ENCODE data around the gene MRPL9.

- TF ChIP-seq POLR2A (IDR thresholded peaks at IDR 0.05) (no peak), CTCF (IDR thresholded peaks at IDR 0.05 in 4 of 5, conservative IDR thresholded peaks at IDR 0.05 in 1 of 5) (no peak)
Measured at GRCh38 chr1:151773702-151774101, 10.4 kb upstream of the MRPL9 start.

Data from gastrocnemius medialis (tissue), 4 donors.